NK-92 treated with Interleukin-12 subunit alpha and Interleukin-12 subunit beta, amount 100 ng/mL, for 24 hours (cell line): ENCODE measurements around the gene SNTA1.
"Not testable (repeated sequence)": the region's sequence is repeated elsewhere in the genome, so short reads cannot be mapped to it uniquely, and the experiment has no call there.

ENCODE experiments used
- DNase-seq: peaks from one replicate; lab custom pipeline; 2025; lab: John Stamatoyannopoulos, UW

SNTA1 gene

DNA sequence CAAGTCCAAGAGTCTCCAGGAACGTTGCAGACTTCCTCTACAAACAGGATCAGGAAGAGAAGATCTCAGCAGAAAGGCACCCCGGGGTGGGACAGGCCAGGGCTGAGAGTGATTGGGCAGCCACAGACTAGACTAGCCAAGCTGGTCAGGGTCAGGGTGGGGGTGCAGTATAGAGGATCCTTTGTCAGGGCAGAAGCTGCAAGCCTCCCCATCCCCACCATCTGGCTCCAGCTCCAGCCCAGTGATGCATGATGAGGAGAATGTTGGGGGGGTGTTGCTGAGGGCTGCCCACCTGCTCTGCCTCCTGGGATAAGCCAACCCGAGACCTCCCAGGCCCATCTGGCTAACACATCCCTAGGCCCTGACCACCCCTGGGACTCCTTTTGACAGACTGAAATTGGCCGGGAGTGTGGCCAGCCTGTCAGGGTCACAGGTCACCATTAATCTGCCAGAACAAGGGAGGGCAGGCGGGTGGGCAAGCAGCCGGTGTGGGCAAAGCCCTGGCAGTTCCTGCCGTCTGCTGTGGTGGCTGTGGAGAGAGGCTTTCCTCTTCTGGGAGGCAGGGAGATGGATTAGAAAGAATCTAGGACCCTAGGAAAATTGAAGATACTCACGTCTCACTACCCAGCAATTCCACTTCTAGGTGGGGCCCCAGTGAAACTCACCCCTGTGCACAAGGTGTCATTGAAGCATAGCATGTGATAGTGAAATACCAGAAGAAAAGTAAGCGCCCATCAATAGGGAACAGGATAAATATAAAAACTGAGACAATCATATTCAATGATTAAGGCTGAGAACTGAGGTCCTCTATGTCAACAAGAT lies 22.1 kb upstream of the SNTA1 start:
- no peak for DNase-seq

- DNase-seq: not testable (repeated sequence)
These were observed 21.2 kb upstream of the SNTA1 start for GRCh38 chr20:33464759-33465158.

DNA sequence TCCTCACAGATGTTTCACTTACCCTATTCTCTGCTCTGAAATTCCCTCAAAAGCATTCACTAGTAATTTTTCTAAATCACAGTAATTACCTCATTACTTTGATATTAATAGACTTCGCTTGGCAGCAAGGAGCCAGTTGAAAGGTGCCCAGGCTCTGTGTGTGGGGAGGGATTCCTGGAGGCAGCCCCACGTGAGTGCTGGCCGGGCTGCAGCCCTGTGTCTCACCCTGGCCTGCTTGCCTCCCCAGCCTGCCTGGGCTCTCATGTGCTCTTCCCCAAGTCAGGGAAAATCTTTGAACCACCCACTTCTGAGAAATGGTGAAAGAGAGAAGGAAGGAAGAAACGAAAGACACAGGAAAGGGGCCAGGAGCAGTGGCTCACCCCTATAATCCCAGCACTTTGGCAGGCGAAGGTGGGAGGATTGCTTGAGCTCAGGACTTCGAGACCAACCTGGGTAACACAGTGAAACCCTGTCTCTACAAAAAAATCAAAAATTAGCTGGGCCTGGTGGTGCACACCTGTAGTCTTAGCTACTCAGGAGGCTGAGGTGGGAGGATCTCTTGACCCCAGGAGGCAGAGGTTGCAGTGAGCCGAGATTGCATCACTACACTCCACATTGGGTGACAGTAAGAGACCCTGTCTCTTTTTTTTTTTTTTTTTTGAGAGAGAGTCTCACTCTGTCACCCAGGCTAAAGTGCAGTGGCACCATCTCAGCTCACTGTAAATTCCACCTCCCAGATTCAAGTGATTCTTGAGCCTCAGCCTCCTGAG lies 20.0 kb upstream of the SNTA1 start:
- DNase-seq: no peak

DNA sequence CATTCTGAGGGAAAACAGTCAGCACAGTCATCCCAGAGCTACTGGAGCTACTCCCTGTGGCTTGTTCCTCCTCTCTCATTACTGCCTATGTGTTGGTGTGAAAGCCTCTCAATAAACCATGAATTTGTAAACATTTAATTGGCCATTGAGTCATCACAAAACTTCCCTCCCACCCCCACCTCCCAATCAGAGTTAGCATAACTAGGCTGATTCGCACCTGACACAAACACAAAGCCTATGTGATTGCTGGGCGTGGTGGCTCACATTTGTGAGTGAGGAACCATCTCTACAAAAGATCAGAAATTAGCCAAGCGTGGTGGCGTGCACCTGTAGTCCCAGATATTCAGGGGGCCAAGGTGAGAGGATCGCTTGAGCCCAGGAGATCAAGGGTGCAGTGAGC lies 17.1 kb upstream of the SNTA1 start:
- DNase-seq: no peak

DNA sequence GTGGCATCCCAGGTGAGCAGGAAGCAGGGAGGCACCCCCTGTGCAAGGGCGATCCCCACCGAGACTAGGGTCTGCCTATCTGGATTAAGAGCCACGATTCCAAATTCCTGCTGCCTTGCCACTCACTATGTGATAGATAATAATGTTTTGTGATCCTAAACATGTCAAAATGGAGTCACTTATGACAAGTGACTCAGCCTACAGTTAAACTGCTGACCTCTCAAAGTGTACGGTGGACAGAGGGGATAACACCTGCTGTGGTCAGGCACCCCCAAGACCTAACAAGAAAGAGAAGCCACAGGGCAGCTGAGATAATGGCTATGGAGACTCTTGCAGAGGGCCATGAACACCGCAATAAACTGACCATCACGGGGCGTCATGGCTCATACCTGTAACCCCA lies 16.0 kb upstream of the SNTA1 start:
- DNase-seq: no peak

- DNase-seq: peak; percentile 44
These were observed 13.5 kb upstream of the SNTA1 start for GRCh38 chr20:33456916-33457642.

- no peak for DNase-seq
These were observed 7.3 kb upstream of the SNTA1 start for GRCh38 chr20:33450867-33451266.

- no peak for DNase-seq
These were observed 2.5 kb upstream of the SNTA1 start for GRCh38 chr20:33445881-33446625.

DNA sequence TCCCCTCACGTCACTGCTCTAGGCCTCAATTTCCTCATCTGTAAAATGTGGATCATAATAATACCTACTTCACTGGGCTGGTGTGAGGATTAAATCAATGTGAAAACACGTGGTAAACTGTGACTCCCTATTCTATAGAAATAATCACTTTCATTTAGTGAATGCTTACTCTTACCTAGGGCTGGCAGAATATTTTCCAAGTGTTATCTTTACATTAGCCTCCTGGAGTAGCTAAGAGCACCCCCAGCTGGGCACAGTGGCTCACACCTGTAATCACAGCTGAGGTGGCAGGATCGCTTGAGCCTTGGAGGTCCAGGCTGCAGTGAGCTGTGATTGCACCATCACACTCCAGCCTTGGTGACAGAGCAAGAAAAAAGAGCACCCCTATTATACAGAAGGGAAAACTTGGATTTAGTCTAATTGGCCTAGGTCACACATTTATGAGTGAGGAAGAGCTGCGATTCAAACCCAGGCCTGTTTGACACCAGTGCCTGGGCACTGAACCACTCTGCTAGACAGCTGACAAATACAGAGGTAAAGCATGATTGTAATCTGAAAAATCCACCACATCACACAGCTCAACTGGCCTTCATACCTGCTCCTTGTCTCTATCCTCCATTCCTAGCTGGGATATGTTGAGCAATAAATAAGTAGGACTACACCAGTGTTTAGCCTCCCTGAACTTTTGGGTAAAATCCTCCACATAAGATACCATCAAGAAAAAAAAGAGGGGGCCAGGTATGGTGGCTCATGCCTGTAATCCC lies 1.4 kb upstream of the SNTA1 start:
- no peak for DNase-seq

DNA sequence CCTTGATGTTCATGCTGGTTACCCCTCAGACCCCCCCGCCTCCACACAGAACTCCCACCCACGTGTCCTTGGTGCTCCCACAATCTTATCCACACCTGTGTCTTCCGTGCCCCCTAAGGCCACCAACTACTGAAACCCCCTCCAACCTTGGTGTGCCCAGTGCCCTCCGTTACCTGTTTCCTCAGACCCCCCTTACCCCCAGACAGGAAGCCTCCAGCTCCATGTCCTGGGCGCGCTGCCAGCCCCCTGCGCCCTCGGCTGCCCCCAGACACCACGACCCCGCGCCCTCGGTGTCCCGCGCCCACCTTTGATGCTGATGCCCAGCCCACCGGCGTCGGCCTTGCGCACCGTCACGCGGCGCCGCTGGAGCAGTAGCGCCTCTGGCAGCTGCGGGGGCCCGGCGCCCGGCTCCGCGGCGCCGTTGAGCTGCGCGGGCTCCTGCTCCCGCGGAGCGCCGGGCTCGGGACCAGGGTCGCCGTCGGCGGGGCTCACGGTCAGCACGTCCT lies 504 bp downstream of the SNTA1 start:
- no peak for DNase-seq

GRCh38 chr20:33442136-33443005 lies 1.2 kb downstream of the SNTA1 start:
- no peak for DNase-seq

- no peak for DNase-seq
These were observed 2.2 kb downstream of the SNTA1 start for GRCh38 chr20:33441142-33441955.

DNA sequence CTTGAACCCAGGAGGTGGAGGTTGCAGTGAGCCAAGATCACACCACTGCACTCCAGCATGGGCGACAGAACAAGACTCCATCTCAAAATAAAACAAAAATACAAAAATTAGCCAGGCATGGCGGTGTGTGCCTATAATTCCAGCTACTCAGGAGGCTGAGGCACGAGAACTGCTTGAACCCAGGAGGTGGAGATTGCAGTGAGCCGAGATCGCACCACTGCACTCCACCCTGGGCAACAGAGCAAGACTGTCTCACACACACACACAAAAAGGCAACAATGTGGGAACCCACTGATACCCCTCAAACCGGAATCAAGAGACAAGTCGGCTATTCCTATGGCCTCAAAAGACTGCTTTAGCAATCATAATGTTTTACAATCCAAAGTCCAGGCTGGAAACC lies 3.0 kb downstream of the SNTA1 start:
- DNase-seq: not testable (repeated sequence)

- DNase-seq: no peak
These were observed 5.1 kb downstream of the SNTA1 start for GRCh38 chr20:33438481-33438880.

DNA sequence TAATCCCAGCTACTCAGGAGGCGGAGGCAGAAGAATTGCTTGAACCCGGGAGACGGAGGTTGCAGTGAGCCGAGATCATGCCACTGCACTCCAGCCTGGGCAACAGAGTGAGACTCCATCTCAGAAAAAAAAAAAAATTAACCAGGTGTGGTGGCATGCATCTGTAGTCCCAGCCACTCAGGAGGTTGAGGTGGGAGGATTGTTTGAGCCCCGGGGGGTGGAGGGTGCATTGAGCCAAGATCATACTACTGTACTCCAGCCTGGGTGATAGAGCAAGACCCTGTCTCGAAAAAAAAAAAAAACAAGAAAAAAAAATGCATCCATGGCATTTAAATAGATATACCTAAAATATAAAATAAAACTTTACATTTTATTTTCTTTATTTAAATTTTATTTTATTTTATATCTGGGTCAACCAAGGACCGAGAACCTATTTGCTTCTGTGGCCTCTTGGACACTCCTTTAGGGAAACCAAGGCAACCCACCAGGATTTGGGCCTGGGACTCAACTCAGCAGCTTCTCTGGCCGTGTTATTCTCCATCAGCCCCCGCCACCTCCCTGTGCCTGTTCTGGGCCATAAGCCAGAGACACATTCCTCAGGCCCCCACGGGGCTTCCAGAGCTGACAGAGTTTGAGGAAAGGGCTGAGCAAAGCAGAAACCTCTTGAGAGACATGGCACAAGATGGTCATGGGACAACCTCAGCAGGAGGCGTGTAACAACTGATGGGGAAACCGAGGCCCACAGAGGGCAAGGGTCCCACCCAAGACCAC lies 6.2 kb downstream of the SNTA1 start:
- no peak for DNase-seq

- no peak for DNase-seq
These were observed 9.1 kb downstream of the SNTA1 start for GRCh38 chr20:33434434-33434833.

- no peak for DNase-seq
These were observed 9.9 kb downstream of the SNTA1 start for GRCh38 chr20:33433465-33434234.
